H7 (cell line): ENCODE data around the gene CAPN5. TPM values are rescaled to one million over a fixed set of nuclear protein-coding genes. Genes with fewer than 3 reads are reported as not detected.
A peak's percentile ranks its signal among the peaks of the same experiment; 100 is the strongest.

Experiments used
- DNase-seq: peaks from one replicate; pipeline ENCODE4 v3.0.0; 2012
- H3K27me3 ChIP-seq: 2 replicates; pipeline ENCODE4 v1.6.0; 2011; ENCODE audit warnings: mild to moderate bottlenecking, low read length; ENCODE audit not compliant: control insufficient read depth, insufficient read depth
- H3K36me3 ChIP-seq: replicated peaks from 2 replicates; pipeline ENCODE4 v1.5.1; 2011; ENCODE audit warnings: low read length; ENCODE audit not compliant: control insufficient read depth, insufficient read depth
- H3K4me3 ChIP-seq: 2 replicates; pipeline ENCODE4 v1.5.1; 2011; ENCODE audit warnings: low read depth, mild to moderate bottlenecking, control low read depth, low read length, moderate library complexity; ENCODE audit not compliant: insufficient read depth
- total RNA-seq: library from RNA; depleted of rRNA; stranded (reverse); fragments of >200 nt; shearing (Covaris generic); gene quantifications from 2 replicates; pipeline ENCODE4 v1.2.3, GENCODE V29; 2014

CAPN5 gene
- total RNA-seq, 1 experiment from 2014 or later: 16.3 TPM

DNA sequence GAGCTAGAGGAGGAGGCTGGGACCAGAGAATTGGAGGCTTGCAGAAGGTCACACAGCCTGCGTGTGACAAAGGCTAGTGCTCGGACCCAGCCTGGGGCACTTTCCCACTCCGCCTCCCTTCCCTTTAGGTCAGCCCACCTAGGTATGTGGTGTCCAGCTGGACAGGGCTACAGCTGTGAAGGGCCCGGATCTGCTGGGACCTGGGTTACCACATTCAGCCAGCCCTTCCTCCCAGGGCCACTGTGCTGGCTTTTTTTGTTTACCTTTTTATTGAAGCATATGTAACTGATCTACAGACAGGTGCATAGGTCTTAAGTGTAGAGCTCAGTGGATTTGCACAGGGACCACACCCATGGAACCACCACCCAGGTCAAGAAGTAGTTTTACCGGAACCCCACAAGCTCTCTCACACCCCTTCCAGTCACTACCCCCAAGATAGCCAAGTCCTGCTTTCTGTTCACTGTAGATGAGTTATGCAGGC, 8.7 kb downstream of the CAPN5 start:
- H3K4me3 ChIP-seq: no peak overlapping the region
- no peaks in the 10 kb centered on the region for H3K27me3 ChIP-seq
- peak; percentile 21 for DNase-seq
- no peaks in the 10 kb centered on the region for H3K36me3 ChIP-seq

GRCh38 chr11:77079666-77080065, 12.9 kb downstream of the CAPN5 start:
- H3K27me3 ChIP-seq: no peaks in the 10 kb centered on the region
- H3K36me3 ChIP-seq: no peaks in the 10 kb centered on the region
- no peak for DNase-seq
- no peak overlapping the region for H3K4me3 ChIP-seq

DNA sequence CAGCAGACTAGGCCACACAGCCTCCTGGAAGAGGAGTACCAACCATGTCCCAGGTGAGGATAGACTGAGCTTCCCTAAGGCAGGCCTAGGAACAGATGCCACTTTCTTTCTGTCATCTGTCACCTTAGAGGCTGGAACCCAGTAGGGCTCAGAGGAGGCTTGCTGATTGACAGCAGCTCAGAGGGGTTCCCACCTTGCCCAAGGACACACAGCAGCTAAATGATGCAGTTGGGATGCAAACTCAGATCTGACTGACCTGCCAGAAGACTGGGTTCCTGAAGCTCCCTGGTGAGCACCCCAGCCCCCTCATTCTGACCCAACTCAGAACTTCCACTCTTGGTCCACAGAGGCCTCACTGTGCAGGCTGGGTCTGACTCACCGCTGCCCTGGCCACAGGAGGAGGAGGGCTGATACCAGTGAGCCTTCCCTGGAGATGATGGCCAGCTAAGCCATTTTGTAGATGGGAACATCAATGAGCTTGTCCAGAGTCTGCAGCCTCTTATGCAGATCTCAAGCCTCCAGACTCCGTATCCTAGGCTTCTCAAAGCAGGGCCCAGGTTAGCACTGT, 14.0 kb downstream of the CAPN5 start:
- Histone ChIP-seq H3K36me3 (no peaks in the 10 kb centered on the region), H3K4me3 (no peak overlapping the region), H3K27me3 (no peaks in the 10 kb centered on the region)
- DNase-seq: peak; percentile 7

- Histone ChIP-seq H3K4me3 (no peak overlapping the region), H3K36me3 (no peaks in the 10 kb centered on the region), H3K27me3 (no peaks in the 10 kb centered on the region)
- peak; percentile 40 for DNase-seq
Observed at GRCh38 chr11:77081381-77081851, 14.6 kb downstream of the CAPN5 start.

GRCh38 chr11:77081976-77082836, 15.4 kb downstream of the CAPN5 start:
- no peaks in the 10 kb centered on the region for H3K36me3 ChIP-seq
- DNase-seq: peak; percentile 44
- H3K4me3 ChIP-seq: no peak overlapping the region
- no peaks in the 10 kb centered on the region for H3K27me3 ChIP-seq

DNA sequence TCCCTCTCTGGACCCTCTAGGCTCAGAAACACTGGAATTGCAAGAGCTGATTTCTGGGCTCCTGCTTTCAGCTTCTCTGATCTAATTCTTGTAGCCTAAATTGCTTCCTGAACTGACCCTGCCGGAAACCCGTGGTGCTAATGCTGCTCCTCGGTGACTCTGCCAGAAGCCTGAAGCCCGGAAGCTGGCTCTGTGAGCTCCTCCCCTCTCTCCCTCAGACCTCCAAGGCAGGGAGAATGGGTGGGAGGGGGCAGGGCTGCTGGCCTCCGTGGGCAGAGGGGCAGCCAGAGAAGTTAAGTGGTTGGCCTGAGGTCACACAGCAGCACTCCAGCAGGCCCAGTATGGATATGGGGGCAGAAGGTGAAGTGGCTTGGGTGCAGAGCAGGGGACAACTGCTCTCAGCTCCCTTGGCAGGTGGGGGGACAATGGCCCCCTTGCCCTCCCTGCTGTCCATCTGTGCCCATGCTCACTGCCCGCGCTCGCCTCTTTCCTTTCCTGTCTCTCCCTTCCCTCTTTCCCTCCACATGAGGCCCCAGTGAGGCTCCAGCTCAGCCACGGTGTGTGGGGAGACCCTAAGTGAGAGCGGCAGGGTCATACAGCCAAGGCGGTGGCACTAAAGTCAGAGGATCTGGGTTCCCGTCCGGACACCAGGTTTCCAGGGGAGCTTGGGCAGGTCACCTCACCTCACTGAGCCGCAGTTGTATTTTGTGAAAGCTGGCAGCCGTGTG, 16.2 kb downstream of the CAPN5 start:
- DNase-seq: peak; percentile 46
- Histone ChIP-seq H3K4me3 (no peak overlapping the region), H3K27me3 (no peaks in the 10 kb centered on the region), H3K36me3 (no peaks in the 10 kb centered on the region; the same call in 1 of the 2 replicates)

DNA sequence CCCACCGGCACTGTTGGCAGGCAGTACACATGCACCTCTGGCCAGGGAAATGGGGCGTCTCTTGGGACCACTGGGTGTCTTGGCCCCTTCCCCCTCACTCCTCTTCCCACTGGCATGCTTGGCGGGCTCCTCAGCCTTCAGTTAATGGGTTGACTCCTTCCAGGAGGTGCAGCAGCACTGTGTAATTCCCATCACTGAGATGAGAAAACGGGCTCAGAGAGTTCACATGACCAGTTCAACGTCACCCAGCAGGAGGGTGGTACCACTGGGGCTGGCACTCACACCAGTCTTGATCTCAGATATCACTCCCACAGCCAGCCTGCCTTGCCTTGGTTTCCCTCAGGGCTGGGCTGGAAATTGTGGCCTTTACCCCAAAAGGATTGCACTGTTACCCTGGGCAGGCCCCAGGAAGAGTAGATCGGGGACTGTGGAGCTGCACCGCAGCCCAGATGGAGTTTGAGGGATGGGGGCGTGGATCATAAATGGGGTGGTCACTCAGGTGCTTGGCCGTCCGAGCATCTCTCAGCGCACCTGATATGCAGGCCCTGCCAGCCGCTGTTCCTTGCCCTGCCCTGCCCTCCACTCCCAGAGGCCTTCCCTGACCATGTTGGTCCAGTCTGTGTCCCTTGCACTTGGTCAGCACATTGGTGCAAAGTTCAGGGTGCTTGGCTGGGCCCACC, 16.9 kb downstream of the CAPN5 start:
- peak; percentile 20 for DNase-seq

GRCh38 chr11:77084581-77085191, 17.9 kb downstream of the CAPN5 start:
- Histone ChIP-seq H3K27me3 (no peaks in the 10 kb centered on the region), H3K36me3 (no peaks in the 10 kb centered on the region; the same call in 1 of the 2 replicates), H3K4me3 (no peak overlapping the region)
- DNase-seq: peak; percentile 32

More for the DNA sequence above, 16.9 kb downstream of the CAPN5 start:
- H3K4me3 ChIP-seq: no peak overlapping the region
- H3K36me3 ChIP-seq: no peaks in the 10 kb centered on the region; the same call in 1 of the 2 replicates
- no peaks in the 10 kb centered on the region for H3K27me3 ChIP-seq

- Histone ChIP-seq H3K27me3 (no peaks in the 10 kb centered on the region), H3K36me3 (no peaks in the 10 kb centered on the region; the same call in 1 of the 2 replicates), H3K4me3 (no peak overlapping the region)
- no peak for DNase-seq
Observed at GRCh38 chr11:77085652-77086051, 18.9 kb downstream of the CAPN5 start.

DNA sequence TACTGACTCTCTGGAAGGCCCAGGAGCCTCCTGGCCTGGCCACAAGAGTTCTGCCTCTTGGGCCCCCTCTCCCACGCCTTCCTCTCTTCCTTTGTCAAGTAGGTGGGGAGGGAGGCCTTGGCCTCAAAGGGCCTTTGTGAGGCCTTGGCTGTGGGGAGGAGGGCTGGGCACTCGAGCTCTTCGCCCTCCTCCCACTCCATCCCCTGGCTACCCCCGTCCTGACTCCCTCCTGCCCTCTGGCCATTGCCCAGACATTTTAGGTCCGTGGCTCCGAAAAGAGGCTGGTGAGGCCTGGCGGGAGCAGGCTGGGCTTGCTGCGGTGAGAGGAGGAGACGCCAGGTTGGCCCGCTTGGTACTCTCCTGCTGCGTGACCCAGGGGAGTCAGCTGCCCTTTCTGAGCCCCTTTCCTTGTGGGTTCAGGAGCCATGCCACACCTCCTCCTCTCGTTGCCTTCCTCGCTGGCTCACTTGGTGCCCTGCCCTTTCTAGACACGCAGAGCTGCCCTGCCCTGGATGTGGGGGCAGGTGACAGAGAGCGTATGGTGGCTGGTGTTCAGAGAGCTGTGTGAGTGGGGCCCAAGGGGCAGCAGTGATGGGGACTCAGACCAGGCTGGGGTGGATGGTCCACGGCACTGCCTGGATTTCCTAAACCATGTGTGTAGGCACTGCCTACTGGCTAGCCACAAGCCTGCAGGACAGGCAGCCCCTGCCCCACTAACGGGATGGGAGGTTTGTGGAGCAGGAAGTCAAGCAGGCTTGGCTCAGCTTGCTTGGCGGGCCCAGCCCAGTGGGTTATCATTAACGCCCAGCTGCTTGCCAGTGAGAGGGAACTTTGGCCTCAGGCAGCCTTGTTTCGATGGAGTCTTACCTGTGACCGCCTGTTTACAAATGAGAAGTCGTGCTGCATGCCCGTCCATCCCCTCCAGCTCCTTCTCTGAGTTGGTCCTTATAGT, 20.0 kb downstream of the CAPN5 start:
- Histone ChIP-seq H3K36me3 (no peaks in the 10 kb centered on the region; the same call in 1 of the 2 replicates), H3K4me3 (no peak overlapping the region), H3K27me3 (no peaks in the 10 kb centered on the region)
- DNase-seq: no peak

GRCh38 chr11:77087723-77088225, 21.0 kb downstream of the CAPN5 start:
- Histone ChIP-seq H3K27me3 (no peaks in the 10 kb centered on the region), H3K4me3 (no peak overlapping the region), H3K36me3 (no peaks in the 10 kb centered on the region; the same call in 1 of the 2 replicates)
- no peak for DNase-seq

- no peaks in the 10 kb centered on the region; the same call in 1 of the 2 replicates for H3K36me3 ChIP-seq
- no peak for DNase-seq
- H3K27me3 ChIP-seq: no peaks in the 10 kb centered on the region
- H3K4me3 ChIP-seq: no peak overlapping the region
Observed at GRCh38 chr11:77088236-77089003, 21.6 kb downstream of the CAPN5 start.
